WTC11 (cell line): Measurements from ENCODE around the gene TMEM119. TPM values are rescaled to one million over a fixed set of nuclear protein-coding genes. Genes with fewer than 3 reads are reported as not detected.
"Not testable (repeated sequence)": the region's sequence is repeated elsewhere in the genome, so short reads cannot be mapped to it uniquely, and the experiment has no call there.

Experiments
- ATAC-seq: fragments of 200-7000 bp; cut with Tn5 transposase; 2 replicates; pipeline ENCODE4 v1.10.0; 2021; ENCODE audit warnings: mild to moderate bottlenecking, moderate library complexity
- CTCF ChIA-PET: fragments of 300-600 bp; sonication (Branson Sonifier 250); formaldehyde crosslinking; loops from one replicate; lab custom pipeline; 2021; ENCODE audit warnings: antibody characterized with exemption; lab: Charles Lee
- POLR2A ChIA-PET: fragments of 350-600 bp; sonication (Branson Sonifier 250); formaldehyde crosslinking; loops from one replicate; lab custom pipeline; 2021; ENCODE audit warnings: antibody characterized with exemption; lab: Charles Lee
- DNase-seq: peaks from one replicate; pipeline ENCODE4 v3.0.0; 2021; ENCODE audit warnings: low spot score
- H3K27ac Mint-ChIP-seq: 2 replicates; pipeline ENCODE4 v1.8.0; 2021; ENCODE audit warnings: mixed read lengths
- H3K27me3 Mint-ChIP-seq: 2 replicates; pipeline ENCODE4 v1.8.0; 2021; ENCODE audit warnings: low read depth, mild to moderate bottlenecking, moderate library complexity, mixed read lengths
- H3K36me3 Mint-ChIP-seq: 2 replicates; pipeline ENCODE4 v1.8.0; 2021; ENCODE audit warnings: mixed read lengths
- H3K4me1 Mint-ChIP-seq: 2 replicates; pipeline ENCODE4 v1.8.0; 2022; ENCODE audit warnings: mixed read lengths
- H3K4me3 Mint-ChIP-seq: 2 replicates; pipeline ENCODE4 v1.8.0; 2021; ENCODE audit warnings: mild to moderate bottlenecking, moderate library complexity, mixed read lengths
- H3K9me3 Mint-ChIP-seq: 2 replicates; pipeline ENCODE4 v1.8.0; 2021; ENCODE audit warnings: mixed read lengths
- AFF4 ChIP-seq: sonication (generic); formaldehyde crosslinking; IDR thresholded peaks from 2 replicates; pipeline ENCODE4 v1.8.1; 2023; ENCODE audit warnings: mild to moderate bottlenecking, missing genetic modification reagents, borderline replicate concordance
- ATF6 ChIP-seq: sonication (generic); formaldehyde crosslinking; IDR thresholded peaks from 2 replicates; pipeline ENCODE4 v1.8.1; 2023; ENCODE audit warnings: mild to moderate bottlenecking, missing genetic modification reagents
- CDX4 ChIP-seq: fragments of 250-450 bp; sonication (Bioruptor Pico); IDR thresholded peaks from 2 replicates; pipeline ENCODE4 v1.9.0; 2021; ENCODE audit warnings: moderate library complexity, mild to moderate bottlenecking, inconsistent platforms, borderline replicate concordance
- NFATC4 ChIP-seq: fragments of 250-450 bp; sonication (Bioruptor Pico); IDR thresholded peaks from 2 replicates; pipeline ENCODE4 v1.9.0; 2021; ENCODE audit warnings: mild to moderate bottlenecking
- USF2 ChIP-seq: sonication (generic); formaldehyde crosslinking; IDR thresholded peaks from 2 replicates; pipeline ENCODE4 v1.8.1; 2023; ENCODE audit warnings: mild to moderate bottlenecking, missing genetic modification reagents, moderate library complexity
- ZNF317 ChIP-seq: sonication (generic); formaldehyde crosslinking; IDR thresholded peaks from 2 replicates; pipeline ENCODE4 v1.8.1; 2023; ENCODE audit warnings: low read depth, mild to moderate bottlenecking, moderate library complexity, missing genetic modification reagents, borderline replicate concordance
- ZNF512 ChIP-seq: sonication (generic); formaldehyde crosslinking; IDR thresholded peaks from 2 replicates; pipeline ENCODE4 v1.8.1; 2022; ENCODE audit warnings: missing genetic modification reagents, borderline replicate concordance
- total RNA-seq: library from RNA; stranded (reverse); gene quantifications from 3 replicates; pipeline ENCODE4 v1.2.3, GENCODE V29; 2021

Gene TMEM119
- total RNA-seq, 1 experiment from 2014 or later, result 0.20 TPM

GRCh38 chr12:108591267-108591980, 6.5 kb downstream of the TMEM119 start (continued):
- no peak for TF ChIP-seq AFF4
- no peak for TF ChIP-seq ZNF317 (CRISPR knock-in tag)
- TF ChIP-seq CDX4 (CRISPR knock-in tag), result no peak
- no peak for TF ChIP-seq USF2 (CRISPR knock-in tag)
- TF ChIP-seq ATF6 (CRISPR knock-in tag), result no peak
- no peak for TF ChIP-seq ZNF512 (CRISPR knock-in tag)

GRCh38 chr12:108590463-108590862, 7.4 kb downstream of the TMEM119 start:
- H3K27me3 Mint-ChIP-seq, H3K27ac Mint-ChIP-seq, DNase-seq, H3K4me3 Mint-ChIP-seq, H3K9me3 Mint-ChIP-seq, POLR2A ChIA-PET, ATAC-seq, H3K36me3 Mint-ChIP-seq: not testable (repeated sequence)
- CTCF ChIA-PET, result interaction anchor here (0.5 to 1.0 kb wide), 2 partner anchors 28 to 56 kb away, joined by 4 read pairs; no protein-coding TSS in a partner anchor
- peaks cover 12% of the 10 kb centered on the region for H3K4me1 Mint-ChIP-seq

- Mint-ChIP-seq H3K4me3 (no peak overlapping the region), H3K9me3 (no peaks in the 10 kb centered on the region), H3K27ac (no peak overlapping the region), H3K27me3 (no peaks in the 10 kb centered on the region), H3K4me1 (peaks cover 12% of the 10 kb centered on the region), H3K36me3 (no peaks in the 10 kb centered on the region)
- ChIA-PET POLR2A (no interaction called here), CTCF (interaction anchor here (0.6 to 1.3 kb wide), 3 partner anchors 13 to 212 kb away, joined by 3 to 5 read pairs (median 4); no protein-coding TSS in a partner anchor)
- TF ChIP-seq NFATC4 (CRISPR knock-in tag), result no peak
- ATAC-seq (no peak), DNase-seq (no peak)
Measured at GRCh38 chr12:108589840-108590229, 8.0 kb downstream of the TMEM119 start.
